ENCODE results near the gene PTH1R. TPM values are rescaled to one million over a fixed set of nuclear protein-coding genes. Genes with fewer than 3 reads are reported as not detected.

PTH1R gene
- total RNA-seq, 1 donor from 2014 or later, result 0.29 TPM

- Mint-ChIP-seq H3K9me3 (ENCODE audit: unreplicated experiment) (peaks cover 9% of the 10 kb centered on the region), H3K36me3 (ENCODE audit: unreplicated experiment) (no peaks in the 10 kb centered on the region), H3K4me1 (ENCODE audit: low read depth, unreplicated experiment) (peaks cover 11% of the 10 kb centered on the region), H3K27ac (ENCODE audit: unreplicated experiment) (peak overlapping the region; percentile 15), H3K4me3 (ENCODE audit: unreplicated experiment) (no peak overlapping the region), H3K27me3 (ENCODE audit: unreplicated experiment) (no peaks in the 10 kb centered on the region)
- TF ChIP-seq, protein P1, sequence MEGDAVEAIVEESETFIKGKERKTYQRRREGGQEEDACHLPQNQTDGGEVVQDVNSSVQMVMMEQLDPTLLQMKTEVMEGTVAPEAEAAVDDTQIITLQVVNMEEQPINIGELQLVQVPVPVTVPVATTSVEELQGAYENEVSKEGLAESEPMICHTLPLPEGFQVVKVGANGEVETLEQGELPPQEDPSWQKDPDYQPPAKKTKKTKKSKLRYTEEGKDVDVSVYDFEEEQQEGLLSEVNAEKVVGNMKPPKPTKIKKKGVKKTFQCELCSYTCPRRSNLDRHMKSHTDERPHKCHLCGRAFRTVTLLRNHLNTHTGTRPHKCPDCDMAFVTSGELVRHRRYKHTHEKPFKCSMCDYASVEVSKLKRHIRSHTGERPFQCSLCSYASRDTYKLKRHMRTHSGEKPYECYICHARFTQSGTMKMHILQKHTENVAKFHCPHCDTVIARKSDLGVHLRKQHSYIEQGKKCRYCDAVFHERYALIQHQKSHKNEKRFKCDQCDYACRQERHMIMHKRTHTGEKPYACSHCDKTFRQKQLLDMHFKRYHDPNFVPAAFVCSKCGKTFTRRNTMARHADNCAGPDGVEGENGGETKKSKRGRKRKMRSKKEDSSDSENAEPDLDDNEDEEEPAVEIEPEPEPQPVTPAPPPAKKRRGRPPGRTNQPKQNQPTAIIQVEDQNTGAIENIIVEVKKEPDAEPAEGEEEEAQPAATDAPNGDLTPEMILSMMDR (IDR thresholded peaks at IDR 0.05; ENCODE audit: partially characterized antibody, unreplicated experiment), result no peak
- DNase-seq, result no peak
These were observed 54.3 kb downstream of the PTH1R start for GRCh38 chr3:46931631-46932331.

DNA sequence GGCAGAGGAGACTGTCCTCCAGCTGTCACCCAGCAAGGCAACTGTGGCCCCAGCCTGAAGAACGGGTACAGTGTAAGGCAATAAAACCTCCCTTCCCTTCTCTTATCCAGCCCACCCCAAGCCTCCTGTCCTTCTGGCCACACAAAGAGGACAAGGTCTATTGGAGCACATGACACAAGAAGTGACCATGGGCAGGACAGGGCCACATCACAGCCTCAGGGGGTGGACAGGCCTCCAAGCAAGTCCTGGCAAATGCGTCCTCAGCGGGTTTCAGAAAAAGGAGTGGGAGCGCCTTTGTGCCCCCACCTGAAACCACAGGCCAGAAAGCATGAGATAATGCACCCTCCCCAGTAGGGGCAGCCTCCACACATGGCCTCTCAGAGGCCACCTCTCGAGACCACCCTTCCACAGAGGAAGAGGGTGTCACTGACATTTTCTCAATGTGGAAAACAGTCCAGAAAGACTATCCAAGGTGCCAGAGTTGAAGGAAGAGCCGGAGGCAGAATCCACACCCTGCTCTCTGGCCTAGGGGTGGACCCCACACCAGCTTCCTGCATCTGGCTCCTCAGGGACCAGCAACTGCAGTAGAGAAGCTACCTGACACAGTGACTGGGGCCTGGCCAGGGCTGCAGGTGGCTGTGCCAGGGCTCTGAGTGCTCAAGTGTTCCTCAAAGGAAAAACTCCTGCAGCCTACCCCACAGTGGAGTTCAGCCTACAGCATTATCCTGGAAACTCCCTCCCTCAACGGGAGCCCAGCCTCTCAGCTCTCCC, 55.1 kb downstream of the PTH1R start:
- peaks cover 9% of the 10 kb centered on the region for H3K9me3 Mint-ChIP-seq (ENCODE audit: unreplicated experiment)

DNA sequence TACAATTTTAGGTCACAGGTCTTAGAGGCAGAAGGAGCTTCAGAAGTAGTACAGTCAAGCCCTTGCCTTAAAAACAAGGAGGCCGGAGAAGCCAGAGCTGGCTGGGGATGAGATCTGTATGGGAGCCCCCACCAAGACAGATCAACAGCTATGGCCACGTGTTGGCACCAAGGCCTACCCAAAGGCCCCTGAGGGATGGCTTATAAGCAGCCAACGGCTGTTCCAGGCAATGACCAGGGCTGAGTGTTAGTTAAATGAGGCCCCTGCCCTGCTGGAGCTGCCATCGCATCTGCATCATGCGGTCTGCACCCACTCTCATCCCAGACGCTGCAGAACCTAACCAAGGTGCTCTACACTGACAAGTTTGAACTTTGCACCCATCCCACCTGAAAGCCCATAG, 55.7 kb downstream of the PTH1R start:
- Mint-ChIP-seq H3K27ac (ENCODE audit: unreplicated experiment) (no peak overlapping the region), H3K4me1 (ENCODE audit: low read depth, unreplicated experiment) (peaks cover 8% of the 10 kb centered on the region), H3K9me3 (ENCODE audit: unreplicated experiment) (peaks cover 9% of the 10 kb centered on the region), H3K4me3 (ENCODE audit: unreplicated experiment) (no peak overlapping the region), H3K36me3 (ENCODE audit: unreplicated experiment) (no peaks in the 10 kb centered on the region), H3K27me3 (ENCODE audit: unreplicated experiment) (no peaks in the 10 kb centered on the region)
- no peak for DNase-seq
- TF ChIP-seq, protein P1 (IDR thresholded peaks at IDR 0.05; ENCODE audit: partially characterized antibody, unreplicated experiment), result no peak

More for the DNA sequence above, 55.1 kb downstream of the PTH1R start:
- TF ChIP-seq, protein P1 (IDR thresholded peaks at IDR 0.05; ENCODE audit: partially characterized antibody, unreplicated experiment), result no peak
- H3K27me3 Mint-ChIP-seq (ENCODE audit: unreplicated experiment), result no peaks in the 10 kb centered on the region
- peaks cover 8% of the 10 kb centered on the region for H3K4me1 Mint-ChIP-seq (ENCODE audit: low read depth, unreplicated experiment)
- H3K36me3 Mint-ChIP-seq (ENCODE audit: unreplicated experiment), result no peaks in the 10 kb centered on the region
- no peak for DNase-seq
- H3K27ac Mint-ChIP-seq (ENCODE audit: unreplicated experiment), result peak overlapping the region; percentile 15
- H3K4me3 Mint-ChIP-seq (ENCODE audit: unreplicated experiment), result no peak overlapping the region

GRCh38 chr3:46934072-46934471, 56.6 kb downstream of the PTH1R start:
- no peak for DNase-seq
- peaks cover 9% of the 10 kb centered on the region for H3K9me3 Mint-ChIP-seq (ENCODE audit: unreplicated experiment)
- H3K4me1 Mint-ChIP-seq (ENCODE audit: low read depth, unreplicated experiment), result peaks cover 8% of the 10 kb centered on the region
- TF ChIP-seq, protein P1 (IDR thresholded peaks at IDR 0.05; ENCODE audit: partially characterized antibody, unreplicated experiment), result no peak
- H3K36me3 Mint-ChIP-seq (ENCODE audit: unreplicated experiment), result no peaks in the 10 kb centered on the region
- H3K4me3 Mint-ChIP-seq (ENCODE audit: unreplicated experiment), result no peak overlapping the region
- H3K27me3 Mint-ChIP-seq (ENCODE audit: unreplicated experiment), result peaks cover 2% of the 10 kb centered on the region
- no peak overlapping the region for H3K27ac Mint-ChIP-seq (ENCODE audit: unreplicated experiment)
